HG03066 (cell line): ENCODE data around the gene SH3BP1.
"Not testable (repeated sequence)": the region's sequence is repeated elsewhere in the genome, so short reads cannot be mapped to it uniquely, and the experiment has no call there.

Experiments used
- ATAC-seq: cut with Tn5 transposase; IDR thresholded peaks from one replicate; pipeline ENCODE4 v1.9.1; 2021; ENCODE audit warnings: low read depth; ENCODE audit not compliant: unreplicated experiment

Gene SH3BP1

DNA sequence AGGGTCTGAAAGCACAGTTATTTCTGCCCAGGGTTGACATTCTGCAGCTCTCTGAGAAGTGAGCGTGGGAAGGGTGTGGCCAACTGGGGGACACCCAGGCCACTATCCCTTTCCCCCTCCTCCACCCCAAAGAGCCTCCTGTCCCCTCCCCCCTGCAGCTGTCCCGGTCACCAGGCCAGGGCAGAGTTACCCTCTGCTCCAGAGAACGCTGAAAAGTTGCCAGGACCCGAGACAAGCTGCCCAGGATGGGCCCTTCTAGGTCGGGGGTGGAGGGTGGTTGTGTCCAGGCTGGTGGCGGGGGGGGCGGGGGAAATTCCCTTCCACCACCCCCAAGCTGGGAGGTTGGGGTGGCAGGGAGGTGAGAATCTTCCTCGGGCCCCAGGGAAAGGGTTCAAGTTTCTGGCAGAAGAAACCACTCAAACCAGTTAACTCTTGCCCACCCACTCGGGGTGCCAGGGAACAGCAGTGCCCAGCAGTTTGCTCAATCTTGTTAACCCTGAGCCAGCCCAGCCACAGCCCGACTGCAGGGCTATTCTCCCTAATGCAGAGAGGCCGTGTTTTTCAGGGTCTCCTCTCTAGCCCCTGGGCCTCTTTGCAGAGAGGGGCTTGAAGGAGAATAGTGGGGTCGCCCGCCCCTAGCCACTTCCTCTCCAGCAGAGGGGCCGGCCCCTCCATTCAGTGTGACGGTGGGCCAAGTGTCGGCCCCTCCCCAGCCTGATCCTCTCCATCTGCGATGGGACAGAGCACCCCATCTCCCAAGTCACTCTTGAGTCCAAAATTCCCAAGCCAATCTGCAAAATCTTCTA is 36.7 kb downstream of the SH3BP1 start:
- no peak for ATAC-seq

DNA sequence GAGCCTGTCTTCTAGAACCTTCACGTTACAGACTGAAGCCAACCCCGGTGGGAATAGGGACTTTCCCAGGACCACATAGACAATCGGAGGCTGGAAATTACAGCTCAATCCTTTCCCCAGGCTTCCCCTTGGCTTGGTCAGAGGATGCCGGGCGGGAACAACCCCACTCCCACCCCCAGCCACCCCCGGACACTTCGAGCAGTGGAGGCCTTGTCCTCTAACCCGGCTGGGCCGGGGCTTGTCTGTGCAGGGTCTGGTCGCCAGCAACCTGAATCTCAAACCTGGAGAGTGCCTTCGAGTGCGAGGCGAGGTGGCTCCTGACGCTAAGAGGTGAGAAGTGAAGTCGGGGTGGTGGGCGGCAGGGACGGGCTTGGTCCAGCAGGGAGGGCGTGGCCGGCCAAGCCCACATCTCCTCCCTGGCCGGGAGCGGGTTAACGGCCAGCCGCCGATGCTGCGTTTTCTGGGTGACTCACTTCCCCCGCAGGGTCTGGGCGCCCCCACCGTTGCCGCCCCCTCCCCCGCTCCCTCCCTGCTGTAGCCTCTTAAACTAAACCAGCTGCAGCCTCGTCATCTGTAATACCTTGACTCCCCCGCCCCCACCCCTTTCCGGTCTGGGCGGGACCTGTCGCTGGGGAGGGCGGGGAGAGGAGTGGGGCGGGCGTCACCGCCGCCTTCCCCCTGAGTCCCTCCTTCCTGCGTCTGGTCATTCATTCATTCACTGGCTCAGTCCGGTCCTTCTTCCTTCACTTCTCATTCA is 37.4 kb downstream of the SH3BP1 start:
- ATAC-seq: peak; percentile 47

DNA sequence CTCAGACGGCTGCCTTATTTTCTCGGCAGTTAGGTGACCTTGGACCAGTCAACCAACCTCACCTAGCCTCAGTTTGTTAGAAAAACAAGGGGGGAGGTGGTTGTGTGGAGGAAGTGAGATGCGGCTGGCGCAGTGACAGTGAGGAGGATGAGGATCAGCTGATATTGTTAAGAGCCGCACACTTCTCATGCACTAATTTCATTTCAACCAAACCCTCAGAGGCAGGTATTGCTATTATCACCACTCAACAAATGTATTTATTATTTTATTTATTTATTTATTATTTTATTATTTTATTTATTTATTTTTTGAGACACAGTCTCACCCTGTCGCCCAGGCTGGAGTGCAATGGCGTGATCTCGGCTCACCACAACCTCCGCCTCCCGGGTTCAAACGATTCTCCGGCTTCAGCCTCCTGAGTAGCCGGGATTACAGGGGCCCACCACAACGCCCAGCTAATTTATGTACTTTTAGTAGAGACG is 38.1 kb downstream of the SH3BP1 start:
- peak; percentile 14 for ATAC-seq

DNA sequence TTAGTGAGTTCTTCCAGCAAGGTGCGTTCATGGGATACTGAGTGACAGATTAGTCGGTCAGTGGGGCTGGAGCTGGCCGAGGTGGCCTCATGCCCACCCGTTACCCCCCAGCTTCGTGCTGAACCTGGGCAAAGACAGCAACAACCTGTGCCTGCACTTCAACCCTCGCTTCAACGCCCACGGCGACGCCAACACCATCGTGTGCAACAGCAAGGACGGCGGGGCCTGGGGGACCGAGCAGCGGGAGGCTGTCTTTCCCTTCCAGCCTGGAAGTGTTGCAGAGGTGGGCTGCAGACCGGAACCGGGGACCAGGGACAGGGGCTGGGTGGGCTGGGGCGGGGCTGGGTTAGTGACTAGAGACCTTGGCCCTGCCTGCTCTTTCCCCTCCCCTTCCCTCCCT is 38.9 kb downstream of the SH3BP1 start:
- no peak for ATAC-seq

DNA sequence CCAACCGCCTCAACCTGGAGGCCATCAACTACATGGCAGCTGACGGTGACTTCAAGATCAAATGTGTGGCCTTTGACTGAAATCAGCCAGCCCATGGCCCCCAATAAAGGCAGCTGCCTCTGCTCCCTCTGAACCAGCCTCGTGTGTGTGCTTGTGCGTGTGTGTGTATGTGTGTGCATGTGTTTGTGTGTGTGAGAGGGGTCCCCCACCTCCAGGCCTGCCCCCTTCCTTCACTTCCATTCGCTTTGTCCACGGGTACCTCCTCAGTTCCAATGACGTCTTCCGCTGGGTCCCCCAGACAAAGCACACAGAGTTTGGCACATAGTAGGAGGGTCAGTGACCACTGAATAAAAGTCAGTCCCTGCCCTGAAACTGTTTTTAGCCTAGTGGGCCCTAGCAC is 40.2 kb downstream of the SH3BP1 start:
- ATAC-seq: no peak

DNA sequence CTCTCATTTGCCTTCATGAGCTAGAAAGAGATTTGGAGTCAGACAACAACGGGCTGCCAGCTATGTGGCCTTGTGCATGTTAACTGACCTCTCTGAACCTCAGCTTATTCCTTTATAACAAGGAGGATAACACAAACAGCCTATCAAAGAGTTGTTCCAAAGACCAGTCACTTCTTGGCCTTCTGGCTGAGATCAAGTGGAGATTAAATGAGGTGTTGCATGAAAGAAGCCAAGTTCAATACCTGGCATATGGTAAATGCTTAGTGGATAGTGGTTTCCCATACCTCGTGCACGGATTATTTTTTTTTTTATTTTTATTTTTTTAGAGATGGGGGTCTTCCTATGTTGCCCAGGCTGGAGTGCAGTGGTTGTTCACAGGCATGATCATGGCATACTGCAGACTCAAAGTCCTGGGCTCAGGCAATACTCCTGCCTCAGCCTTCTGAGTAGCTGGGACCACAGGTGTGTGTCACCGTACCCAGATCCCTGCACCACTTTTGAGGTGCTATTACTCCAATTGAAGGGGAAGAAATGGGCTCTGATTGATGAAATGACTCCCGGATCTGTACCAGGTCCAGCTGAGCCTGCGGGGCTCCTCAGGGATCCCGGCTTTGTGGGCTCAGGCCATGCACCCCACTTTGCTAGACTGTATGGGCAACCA is 40.9 kb downstream of the SH3BP1 start:
- ATAC-seq: no peak

DNA sequence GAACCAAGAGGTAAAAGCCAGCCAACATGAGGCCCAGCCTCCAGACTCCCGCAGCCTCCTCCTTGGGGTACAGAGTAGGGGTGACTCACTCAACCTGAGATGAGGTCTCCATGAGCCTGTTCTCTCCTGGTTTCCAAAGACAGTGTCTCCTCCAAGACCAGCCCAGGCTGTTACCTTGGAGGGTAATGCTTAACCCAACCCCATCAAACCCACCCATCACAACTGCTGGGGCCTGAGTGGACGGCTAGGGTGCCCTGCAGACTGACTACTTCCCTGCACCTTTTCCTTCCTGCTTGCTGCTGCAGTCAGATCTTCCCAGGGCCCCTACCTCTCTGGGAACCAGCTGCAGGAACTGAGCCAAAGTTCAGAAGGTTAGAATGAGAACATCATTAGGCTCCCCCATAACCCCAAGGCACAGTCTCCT is 41.5 kb downstream of the SH3BP1 start:
- ATAC-seq: no peak

DNA sequence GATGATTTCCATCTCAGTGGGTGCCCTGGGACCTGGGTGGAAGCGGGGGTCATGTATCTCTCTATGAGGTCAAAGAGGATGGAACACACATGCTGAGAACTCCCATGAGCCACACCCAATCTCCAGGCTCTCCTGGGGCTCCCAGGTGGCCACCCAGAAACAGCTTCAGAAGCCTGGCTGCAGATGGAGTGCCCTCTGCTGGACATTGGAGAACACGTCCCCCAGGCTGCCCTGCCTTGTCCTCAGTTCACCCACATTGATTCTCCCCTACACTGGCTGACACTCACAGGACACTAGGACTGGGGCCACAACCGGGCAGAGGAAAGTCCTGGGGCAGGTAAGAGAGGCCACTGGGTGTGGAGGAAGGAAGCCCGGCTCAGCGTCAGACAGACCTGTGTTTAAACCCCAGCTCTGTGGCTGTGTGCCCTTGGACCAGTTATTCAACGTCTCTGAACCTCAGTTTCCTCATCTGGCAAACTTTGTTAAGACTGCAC is 42.1 kb downstream of the SH3BP1 start:
- ATAC-seq: no peak

DNA sequence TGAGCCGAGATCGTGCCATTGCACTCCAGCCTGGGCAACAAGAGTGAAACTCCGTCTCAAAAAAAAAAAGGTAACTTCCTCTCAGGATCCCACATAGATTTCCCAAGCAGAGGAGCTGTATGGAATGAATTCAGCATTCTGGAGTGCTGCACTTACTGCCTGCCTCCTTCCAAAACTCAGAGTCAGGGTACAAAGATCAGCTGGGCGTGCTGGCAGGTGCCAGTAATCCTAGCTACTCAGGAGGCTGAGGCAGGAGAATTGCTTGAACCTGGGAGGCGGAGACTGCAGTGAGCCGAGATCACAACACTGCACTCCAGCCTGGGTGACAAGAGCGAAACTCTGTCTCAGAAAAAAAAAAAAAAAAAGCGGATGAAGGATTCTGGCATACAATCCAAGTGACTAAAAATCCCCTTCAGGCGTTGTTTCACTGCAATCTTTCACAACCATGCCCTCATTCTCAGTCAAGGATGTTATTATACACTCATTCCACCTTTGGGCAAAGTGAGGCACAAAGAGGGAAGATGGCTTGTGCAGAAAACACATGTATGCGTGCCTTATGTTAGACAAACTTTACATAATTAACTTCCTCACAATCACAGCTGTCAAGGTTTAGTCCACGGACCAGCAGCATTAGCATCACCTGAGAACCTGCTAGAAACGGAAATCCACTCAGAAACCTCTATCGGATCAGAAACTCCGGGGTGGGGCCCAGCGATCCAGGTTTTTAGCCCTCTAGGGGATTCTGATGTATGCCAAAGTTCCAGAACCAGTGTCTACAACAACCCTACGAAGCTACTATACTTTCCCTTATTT is 45.5 kb downstream of the SH3BP1 start:
- no peak for ATAC-seq

DNA sequence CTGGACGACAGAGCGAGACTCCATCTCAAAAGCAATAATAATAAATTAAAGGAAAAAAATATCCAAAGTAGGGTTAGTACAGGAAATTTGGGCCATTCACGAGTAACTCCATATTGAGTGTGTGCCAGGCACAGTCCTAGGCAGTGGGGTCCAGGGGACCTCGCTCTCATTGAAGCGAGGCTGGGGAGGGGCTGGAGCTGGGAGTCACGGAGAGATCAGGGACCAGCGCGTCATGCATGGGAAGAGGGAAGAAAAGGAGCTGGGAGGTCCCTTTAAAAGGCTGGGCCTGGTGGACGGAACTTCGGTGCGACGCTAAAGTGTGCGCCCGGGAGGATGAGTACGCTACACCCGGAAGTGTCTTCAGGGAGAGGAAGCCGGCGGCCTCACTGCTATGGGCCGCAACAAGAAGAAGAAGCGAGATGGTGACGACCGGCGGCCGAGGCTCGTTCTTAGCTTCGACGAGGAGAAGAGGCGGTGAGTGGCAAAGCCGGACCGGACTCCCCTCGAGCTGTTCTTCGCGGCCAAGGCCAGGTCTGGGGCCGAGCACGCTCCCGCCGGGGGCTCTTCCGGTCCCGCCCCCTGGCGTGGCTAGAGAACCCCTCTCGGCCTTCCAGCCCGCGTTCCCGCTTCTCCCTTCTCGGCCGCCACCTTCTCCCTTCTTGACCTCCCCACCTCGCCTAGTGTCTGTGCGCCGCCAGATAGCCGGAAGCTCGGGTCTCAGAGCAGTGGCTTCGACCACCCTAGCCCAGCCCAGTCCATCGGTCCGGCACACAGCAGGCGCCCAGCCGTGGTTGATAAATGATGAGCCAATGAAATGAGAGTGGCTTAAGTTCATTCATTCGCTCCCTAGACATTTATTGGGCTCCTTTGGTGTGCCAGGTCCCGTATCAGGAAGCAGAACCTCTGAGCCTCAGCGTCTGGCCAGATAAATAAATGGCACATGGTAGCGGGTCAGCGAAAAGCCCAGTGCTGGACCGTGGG is 46.8 kb downstream of the SH3BP1 start, which contains the start of gene NOL12:
Gene NOL12, plus strand, starts transcription at position 342 of the 981 bp plus-strand sequence. Its CDS starts 50 bp downstream, at position 392.
- peak; percentile 83 for ATAC-seq

DNA sequence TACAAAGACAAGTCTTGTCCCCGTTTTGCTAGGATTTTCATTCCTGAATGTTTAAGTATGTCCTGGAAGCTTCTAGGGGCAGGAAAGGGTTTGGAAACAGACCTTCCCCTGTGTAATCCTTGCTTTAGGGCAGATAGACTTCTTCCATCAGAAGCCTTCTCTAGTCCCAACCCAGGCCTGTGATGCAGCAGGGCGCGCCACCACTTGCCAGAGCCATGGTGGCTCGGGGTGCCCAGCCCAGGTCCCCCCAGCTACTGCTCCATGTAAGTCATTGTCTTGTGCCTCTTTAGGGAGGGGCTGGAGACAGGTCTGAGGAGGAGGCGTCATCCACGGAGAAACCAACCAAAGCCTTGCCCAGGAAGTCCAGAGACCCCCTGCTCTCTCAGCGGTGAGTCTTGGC is 50.9 kb downstream of the SH3BP1 start:
- no peak for ATAC-seq

DNA sequence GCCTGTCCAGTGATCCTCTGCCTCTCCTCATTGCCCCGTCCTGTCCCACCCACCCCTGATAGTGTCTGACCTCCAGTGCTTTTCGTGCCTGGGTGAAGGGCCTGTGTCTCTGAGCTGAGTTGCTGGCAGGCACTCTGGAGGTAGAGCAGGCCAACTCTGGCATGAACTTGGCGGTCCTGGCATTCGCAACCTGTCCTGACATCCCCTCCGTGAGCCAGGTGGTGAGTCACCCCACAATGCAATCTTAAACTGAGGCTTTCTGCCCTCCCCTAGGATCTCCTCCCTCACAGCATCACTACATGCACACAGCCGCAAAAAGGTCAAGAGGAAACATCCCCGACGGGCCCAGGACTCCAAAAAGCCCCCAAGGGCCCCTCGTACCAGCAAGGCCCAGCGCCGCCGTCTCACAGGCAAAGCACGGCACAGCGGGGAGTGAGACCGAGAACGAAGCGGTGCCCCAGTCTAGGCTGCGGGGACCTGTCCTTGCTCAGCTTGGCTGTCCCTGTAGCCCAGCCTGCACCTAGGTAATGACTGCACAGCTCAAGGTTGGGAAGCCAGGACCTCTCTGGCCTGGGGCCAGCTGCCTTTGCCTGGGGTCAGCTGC is 51.5 kb downstream of the SH3BP1 start:
- ATAC-seq: no peak

DNA sequence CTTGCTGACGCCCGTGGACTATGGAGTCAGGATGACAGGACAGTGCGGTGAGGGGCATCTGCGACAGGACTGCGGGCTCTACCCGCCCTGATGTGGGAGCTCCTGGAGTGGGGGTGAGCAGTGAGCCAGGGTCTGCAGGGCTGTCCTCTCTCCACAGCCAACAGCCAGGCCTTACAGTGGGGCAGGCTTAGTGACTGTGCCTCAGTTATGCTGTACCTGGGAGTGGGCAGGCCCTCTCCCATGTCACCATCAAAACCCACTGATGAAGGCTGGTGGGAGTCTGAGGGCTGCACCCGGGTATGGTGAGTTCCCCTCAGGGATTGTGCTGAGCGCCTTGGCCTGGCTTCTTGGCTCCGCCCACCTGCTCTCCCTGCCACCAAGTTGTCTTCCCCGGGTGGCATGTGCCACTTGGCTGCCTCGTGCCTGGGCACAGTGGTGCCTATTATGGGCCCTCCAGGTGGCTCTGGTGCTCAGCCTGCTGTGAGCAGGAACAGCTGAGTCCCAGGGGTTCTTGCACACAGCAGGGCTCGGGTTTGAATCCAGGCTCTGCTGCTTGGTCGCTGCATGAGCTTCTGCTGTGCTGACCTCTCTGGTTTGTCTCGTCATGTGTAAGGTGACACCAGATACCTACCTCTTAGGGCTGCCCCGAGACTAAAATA is 53.3 kb downstream of the SH3BP1 start:
- no peak for ATAC-seq

DNA sequence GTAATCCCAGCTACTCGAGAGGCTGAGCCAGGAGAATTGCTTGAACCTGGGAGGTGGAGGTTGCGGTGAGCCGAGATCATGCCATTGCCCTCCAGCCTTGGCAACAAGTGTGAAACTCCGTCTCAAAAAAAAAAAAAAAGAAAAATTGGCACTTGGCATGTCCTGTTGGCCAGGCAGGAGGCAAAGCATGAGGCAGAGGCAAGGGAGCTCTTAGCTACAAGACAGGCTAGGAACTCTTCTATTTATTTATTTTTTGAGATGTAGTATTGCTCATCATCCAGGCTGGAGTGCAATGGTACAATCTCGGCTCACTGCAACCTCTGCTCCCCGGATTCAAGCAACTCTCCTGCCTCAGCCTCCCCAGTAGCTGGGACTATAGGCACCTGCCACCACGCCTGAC is 54.7 kb downstream of the SH3BP1 start:
- ATAC-seq: not testable (repeated sequence)

DNA sequence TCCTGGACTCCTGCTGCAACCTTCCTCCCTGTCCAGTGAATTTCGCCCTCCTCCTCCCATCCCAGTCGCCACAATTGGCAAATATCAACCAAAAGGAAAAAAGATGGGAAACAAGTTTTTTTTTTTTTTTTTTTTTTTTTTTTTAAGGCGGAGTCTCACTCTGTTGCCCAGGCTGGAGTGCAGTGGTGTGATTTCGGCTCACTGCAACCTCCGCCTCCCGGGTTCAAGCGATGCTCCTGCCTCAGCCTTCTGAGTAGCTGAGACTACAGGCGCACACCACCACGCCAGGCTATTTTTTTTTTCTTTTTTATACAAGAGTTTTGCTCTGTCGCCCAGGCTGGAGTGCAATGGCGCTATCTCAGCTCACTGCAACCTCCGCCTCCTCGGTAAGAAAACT is 56.8 kb downstream of the SH3BP1 start:
- not testable (repeated sequence) for ATAC-seq

DNA sequence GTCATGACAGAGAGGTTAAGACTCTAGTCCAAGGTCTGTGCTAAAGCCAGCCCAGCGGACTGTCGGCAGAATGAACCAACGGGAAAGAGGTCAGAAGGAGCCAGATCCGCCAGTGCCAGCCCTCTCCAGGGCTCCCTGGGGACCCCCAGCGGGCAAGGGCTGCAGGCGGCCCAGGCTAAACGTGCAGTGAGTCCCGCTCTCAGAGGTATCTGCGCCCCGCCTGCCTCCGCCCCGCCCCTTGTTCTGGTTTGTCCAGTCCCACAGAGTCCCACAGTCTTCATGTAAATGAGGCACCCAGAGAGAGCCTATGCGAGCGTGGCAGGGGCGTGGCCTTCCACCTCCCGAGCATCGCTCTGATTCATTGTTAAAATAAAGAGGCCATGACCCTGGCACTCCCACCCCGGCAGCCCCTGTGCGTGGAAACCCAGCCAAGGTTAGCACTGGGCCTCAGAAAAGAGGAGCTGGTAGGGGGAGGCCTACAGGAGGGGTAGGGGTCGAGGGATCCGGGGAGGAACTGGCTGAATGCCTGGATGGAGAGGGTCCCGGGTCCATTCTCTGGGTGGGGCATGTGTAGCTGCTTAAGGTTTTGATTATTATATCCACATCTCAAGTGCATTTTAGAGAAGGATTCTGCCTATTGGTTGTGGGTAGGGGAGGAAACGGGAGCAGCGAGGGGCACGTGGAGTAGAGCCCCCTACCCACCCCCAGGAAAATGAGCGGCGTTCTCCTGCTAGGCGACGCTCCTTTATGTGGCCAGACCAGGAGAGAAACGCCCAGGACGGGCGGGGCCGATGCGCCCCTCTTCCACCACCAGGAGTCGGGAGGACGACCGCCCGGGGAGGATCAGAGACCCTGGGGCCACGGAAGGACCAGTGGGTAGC is 57.4 kb downstream of the SH3BP1 start, which contains the start of gene TRIOBP:
Gene TRIOBP, plus strand, starts transcription at position 392 of the 881 bp plus-strand sequence. CDS start 4,318 bp downstream, outside the sequence.
- ATAC-seq: no peak

DNA sequence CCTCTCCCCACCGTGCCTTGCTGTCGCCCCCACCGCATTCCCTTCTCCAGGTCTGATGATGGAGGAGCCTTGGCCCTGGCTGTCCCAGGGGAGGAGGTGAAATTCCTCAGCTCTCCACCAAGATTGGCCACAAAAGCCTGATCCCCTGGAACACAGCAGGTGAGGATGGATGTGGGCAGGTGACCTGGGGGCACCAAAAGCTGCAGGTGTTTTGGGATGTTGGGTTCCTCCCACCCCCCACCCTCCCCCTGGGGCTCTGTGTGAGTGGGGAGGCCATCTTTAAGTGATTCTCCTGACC is 58.0 kb downstream of the SH3BP1 start:
- no peak for ATAC-seq
